Dermis microvascular lymphatic vessel endothelial cell (primary cell): ENCODE measurements around the gene MRPS27. TPM values are rescaled to one million over a fixed set of nuclear protein-coding genes. Genes with fewer than 3 reads are reported as not detected.
A peak's percentile ranks its signal among the peaks of the same experiment; 100 is the strongest.

Experiments
- DNase-seq, 2 donors: peaks; one replicate each; pipeline versions ENCODE4 v3.0.0 to v3.0.0-alpha.2; 2010; ENCODE audit warnings: low read depth in 2 of 2
- total RNA-seq: library from RNA; depleted of rRNA; stranded (reverse); fragments of >200 nt; gene quantifications from 2 replicates; pipeline ENCODE4 v1.2.1, GENCODE V29; 2014

Gene MRPS27
- total RNA-seq, 1 donor from 2014 or later: 82.3 TPM

- no peak for DNase-seq
Measured at GRCh38 chr5:72290356-72291133, 29.5 kb downstream of the MRPS27 start.

- no peak for DNase-seq
Measured at GRCh38 chr5:72288924-72289323, 31.1 kb downstream of the MRPS27 start.

DNA sequence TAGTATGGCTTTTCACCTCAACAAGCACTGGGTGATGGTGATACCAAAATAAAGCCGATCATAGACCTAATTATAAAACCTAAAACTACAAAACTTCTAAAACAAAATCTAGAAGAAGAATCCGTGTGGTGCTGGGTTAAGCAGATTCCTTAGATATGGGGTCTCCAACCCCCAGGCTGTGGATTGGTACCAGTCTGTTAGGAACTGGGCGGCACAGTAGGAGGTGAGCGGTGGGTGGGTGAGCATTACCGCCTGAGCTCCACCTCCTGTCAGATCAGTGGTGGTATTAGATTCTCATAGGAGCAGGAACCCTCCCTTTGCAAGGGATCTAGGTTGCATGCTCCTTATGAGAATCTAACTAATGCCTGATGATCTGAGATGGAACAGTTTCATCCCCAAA lies 33.2 kb downstream of the MRPS27 start:
- no peak for DNase-seq

DNA sequence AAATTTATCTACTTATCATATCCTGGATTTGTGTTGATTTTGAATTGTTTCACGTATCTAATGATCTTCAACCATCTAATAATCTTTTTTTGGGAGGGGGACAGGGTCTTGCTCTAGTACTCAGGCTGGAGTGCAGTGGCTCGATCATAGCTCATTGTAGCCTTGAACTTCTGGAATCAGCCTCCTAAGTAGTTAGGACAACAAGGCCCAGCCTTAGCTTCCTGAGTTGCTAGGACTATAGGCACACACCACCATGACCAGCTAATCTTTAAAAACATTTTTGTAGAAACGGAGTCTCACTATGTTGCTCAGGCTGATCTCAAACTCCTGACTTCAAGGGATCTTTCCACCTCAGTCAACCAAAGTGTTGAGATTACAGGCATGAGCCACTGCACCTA lies 34.6 kb downstream of the MRPS27 start:
- no peak for DNase-seq

DNA sequence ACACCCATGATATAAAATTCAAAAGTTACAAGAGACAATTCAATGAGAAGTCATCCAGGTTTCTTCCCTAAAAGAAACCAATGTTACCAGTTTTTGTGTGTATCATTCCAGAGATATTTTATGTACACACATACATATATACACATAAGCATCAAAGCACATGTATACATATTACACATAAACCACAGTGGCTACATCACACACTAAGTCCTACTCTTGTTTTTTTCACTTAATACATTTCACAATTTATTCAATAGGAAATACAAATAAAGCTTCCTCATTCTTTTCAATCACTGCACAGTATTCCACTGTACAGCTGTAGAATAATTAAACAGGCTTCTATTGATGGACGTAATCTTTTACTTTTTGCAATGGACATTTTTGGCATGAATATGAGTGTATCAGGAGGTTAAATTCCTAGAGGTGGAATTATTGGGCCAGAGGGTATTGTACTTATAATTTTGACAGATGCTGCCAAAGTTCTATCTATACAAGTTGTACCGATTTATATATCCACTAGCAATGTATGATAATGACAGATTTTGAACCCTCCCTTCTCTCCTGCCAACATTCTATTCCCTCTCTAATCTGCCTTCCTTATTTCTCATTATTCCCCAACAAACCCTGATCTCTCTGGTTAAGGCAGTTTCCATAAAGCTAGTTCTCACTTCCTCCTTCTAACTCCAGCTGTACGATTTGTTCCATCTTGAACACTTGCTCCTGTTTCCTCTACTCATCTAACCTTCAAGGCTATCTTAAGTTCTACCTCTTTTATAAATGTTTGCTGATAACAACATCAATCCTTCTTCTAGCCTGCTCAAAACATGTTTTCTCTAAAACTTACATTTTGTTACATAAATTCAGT lies 35.2 kb downstream of the MRPS27 start:
- no peak for DNase-seq

- peak; percentile 58 to 60 for DNase-seq
Measured at GRCh38 chr5:72283358-72283757, 36.7 kb downstream of the MRPS27 start.

- no peak for DNase-seq
Measured at GRCh38 chr5:72282878-72283277, 37.2 kb downstream of the MRPS27 start.

DNA sequence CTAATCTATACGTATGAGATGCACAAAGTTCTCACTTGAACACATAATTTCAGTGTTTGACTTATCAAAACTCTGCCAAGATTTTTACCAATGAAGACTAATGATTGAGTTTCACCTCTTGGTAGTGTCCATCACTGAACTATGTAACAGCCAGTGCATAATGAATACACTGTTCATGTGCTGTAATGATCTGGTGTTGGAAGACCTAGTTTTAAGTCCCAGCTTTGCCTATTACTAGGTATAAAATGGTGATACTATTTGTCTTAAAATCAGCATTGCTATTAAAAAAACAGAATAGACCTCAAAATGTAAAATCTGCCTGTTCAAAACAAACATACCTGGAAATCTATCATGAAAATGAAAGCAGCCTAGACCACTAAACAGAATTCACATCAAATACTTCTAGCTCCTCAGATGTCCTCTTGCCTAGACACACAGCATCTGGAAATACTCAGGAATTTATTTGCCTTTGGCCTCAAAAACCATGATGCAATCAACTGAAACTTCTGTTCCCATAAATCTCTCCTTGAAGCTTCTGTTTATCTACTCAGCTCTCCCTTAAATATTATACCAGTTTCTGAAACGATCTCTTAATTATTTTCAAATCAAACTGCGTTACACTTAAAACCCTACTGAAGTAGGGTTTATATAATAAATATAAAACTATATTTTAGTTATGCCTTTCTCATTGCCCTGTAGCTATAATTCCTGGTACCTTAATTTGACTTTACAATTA lies 38.1 kb downstream of the MRPS27 start:
- DNase-seq: no peak

GRCh38 chr5:72281430-72281763 lies 38.6 kb downstream of the MRPS27 start:
- no peak for DNase-seq

DNA sequence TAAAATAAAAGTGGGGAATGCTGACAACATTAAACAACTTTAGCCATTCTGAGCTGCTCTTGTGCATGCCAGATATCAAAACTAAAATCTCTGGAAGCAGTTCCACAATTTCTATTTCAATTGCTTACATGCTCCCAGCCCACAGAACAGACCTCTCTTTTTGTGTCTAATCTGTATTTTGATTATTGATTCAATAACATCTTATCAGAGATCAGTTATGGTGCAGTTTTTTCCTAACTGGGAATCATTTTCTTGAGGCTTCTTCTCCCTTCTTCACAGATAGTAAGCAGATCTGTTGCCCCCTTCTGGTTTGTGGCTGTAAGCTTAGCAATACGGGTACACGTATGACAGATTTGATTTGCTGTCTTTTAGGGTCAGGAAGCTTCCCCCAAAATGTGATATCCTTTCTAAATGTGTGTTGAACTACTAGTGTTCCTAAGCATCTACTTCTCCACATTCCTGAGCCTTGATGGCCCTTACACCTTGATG lies 39.4 kb downstream of the MRPS27 start:
- peak in 1 of 2 donors; percentile 70 for DNase-seq

GRCh38 chr5:72276219-72276752 lies 43.8 kb downstream of the MRPS27 start:
- no peak for DNase-seq

DNA sequence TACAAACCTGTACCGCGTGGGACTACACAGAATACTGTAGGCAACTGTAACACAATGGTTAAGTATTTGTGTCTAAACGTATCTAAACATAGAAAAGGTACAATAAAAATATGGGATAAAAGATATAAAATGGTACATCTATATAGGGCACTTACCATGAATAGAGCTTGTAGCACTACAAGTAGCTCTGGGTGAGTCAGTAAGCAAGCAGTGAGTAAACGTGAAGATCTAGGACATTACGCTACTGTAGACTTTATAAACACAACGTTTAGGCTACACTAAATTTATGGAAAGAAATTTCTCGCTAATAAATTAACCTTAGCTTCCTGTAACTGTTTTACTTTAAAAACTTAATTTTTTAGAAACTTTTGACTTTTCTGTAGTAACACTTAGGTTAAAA lies 46.5 kb downstream of the MRPS27 start:
- DNase-seq: no peak

DNA sequence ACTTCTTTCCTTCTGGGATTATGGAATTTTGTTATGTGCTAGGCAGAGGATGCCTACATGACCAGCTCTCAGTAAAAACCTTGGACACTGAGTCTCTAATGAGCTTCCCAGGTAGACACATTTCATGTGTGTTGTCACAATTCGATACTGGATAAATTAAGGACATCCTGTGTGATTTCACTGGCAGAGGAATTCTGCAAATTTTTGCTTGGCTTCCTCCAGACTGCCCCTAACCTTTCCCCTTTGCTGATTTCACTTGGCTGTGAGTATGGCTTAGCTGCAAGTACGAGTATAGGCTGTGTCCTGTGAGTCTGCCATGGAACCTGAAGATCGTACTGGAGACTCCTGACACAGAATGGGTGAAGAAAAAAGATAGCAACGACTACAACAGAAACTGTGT lies 47.6 kb downstream of the MRPS27 start:
- peak; percentile 21 to 51 for DNase-seq

DNA sequence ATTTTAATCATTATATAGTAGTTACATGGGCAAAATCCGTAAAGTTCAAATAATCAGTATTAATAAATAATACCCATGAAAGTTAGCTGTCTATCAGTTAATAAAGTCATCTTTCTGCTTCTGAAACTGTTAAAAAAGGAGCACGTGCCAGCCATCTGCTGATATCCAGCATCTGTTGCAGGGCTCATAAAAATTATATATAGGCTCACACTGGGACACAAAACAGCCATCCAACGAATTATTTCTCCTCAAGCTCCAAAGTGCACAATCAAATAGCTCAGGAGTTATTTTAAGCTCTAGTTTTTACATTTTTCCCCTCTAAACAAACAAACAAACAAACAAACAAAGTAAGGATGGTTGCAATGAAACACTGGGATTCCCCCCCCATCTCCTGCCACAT lies 48.3 kb downstream of the MRPS27 start:
- no peak for DNase-seq

GRCh38 chr5:72270037-72270436 lies 50.0 kb downstream of the MRPS27 start:
- DNase-seq: no peak

- no peak for DNase-seq
Measured at GRCh38 chr5:72269411-72269780, 50.6 kb downstream of the MRPS27 start.

DNA sequence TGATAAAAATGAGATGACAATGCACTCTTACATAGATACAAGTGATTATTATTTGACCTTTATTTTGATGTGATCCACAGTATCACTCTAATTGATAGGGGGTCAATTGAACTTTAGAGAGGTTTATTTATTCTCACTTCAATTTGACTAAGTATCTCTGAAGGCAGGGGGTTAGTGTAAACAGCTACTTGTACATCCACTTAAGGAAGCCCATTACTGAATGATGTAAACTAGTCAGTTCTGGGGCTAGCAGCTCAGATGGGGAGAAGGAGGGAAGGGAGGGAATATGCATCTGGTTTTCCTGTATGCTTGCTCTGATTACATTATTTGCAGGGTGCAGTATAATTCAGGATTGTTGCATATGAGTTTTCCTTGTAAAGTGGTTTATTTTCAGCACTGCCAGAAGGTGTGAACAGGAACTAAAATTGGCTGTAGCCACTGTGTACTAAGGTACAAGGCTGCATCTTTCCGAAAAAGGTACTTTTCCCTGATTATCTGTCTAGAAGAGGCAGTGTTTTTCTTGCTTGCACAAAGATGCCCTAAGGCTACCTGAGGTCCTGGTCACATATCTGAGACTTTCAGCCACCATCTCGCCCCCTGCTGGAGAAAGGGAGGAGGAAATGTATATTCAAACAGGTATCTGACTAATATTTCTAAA lies 51.2 kb downstream of the MRPS27 start:
- DNase-seq: peak in 1 of 2 donors; percentile 73

GRCh38 chr5:72268260-72268659 lies 51.8 kb downstream of the MRPS27 start:
- DNase-seq: no peak

GRCh38 chr5:72267685-72268084 lies 52.4 kb downstream of the MRPS27 start:
- DNase-seq: no peak

- DNase-seq: no peak
Measured at GRCh38 chr5:72266862-72267261, 53.2 kb downstream of the MRPS27 start.
